K562 (cell line): ENCODE data around the gene KDF1. TPM values are rescaled to one million over a fixed set of nuclear protein-coding genes. Genes with fewer than 3 reads are reported as not detected.

ENCODE experiments used
- ATAC-seq: fragments of 200-7000 bp; cut with Tn5 transposase; 3 replicates; pipeline ENCODE4 v1.9.1; 2020; ENCODE audit warnings: moderate library complexity
- BruUV-seq: library from RNA; stranded (reverse); fragments of 400-500 nt; replicated peaks from 2 replicates; lab custom pipeline; 2021; lab: Mats Ljungman, UMichigan
- CTCF ChIA-PET: fragments of 300-600 bp; formaldehyde crosslinking; extraction: SDS; loops from one replicate; lab custom pipeline; 2021; ENCODE audit warnings: low intra/inter-chr PET ratio; lab: Yijun Ruan, JAX
- POLR2A ChIA-PET: fragments of 300-600, 350-650 bp; sonication (Branson Sonifier 250); formaldehyde crosslinking; extraction: SDS; loops from one replicate; lab custom pipeline; 2021; ENCODE audit warnings: antibody characterized with exemption, inconsistent platforms; lab: Yijun Ruan, JAX
- DNase-seq, 4 experiments: peaks; one replicate each; pipeline versions ENCODE4 v3.0.0 to v3.0.0-alpha.2; 2011 to 2018; ENCODE audit warnings: low spot score in 3 of 4, mixed read lengths in 3 of 4; ENCODE audit errors: extremely low read depth in 1 of 4
- FAIRE-seq: peaks from 2 replicates; lab custom pipeline; 2011; peaks lifted over from hg19 to GRCh38; lab: Jason Lieb, UNC
- H2AFZ ChIP-seq: 2 replicates; pipeline ENCODE4 v1.6.0; 2011; ENCODE audit warnings: low read depth, low read length, control low read depth, inconsistent platforms
- H3K27ac ChIP-seq: fragments of 200-600 bp; 3 replicates; pipeline ENCODE4 v1.8.0; 2011; ENCODE audit warnings: low read depth, mild to moderate bottlenecking, control low read depth, inconsistent platforms, low read length, moderate library complexity, mixed read lengths; ENCODE audit errors: extremely low read depth
- H3K27me3 ChIP-seq, 2 experiments: fragments of 300-600 bp in 1 of 2; 2 replicates in 1 of 2; 3 replicates in 1 of 2; pipeline versions ENCODE4 v1.6.0 to v1.8.0; 2011; ENCODE audit warnings: inconsistent platforms in 2 of 2, low read length in 2 of 2, mild to moderate bottlenecking in 1 of 2, mixed read lengths in 1 of 2, moderate library complexity in 1 of 2; ENCODE audit not compliant: control insufficient read depth in 2 of 2, insufficient read depth in 2 of 2
- H3K36me3 ChIP-seq: fragments of 300-600 bp; 3 replicates; pipeline ENCODE4 v1.8.0; 2011; ENCODE audit warnings: mild to moderate bottlenecking, low read length, inconsistent platforms; ENCODE audit not compliant: control insufficient read depth, insufficient read depth
- H3K4me1 ChIP-seq, 2 experiments: fragments of 200-600 bp in 1 of 2; replicated peaks in 1 of 2; 2 replicates in 1 of 2; 3 replicates in 1 of 2; pipeline versions ENCODE4 v1.5.1 to v1.8.0; 2011; ENCODE audit warnings: inconsistent platforms in 2 of 2, low read length in 2 of 2, mild to moderate bottlenecking in 1 of 2, mixed read lengths in 1 of 2, moderate library complexity in 1 of 2; ENCODE audit not compliant: control insufficient read depth in 2 of 2, insufficient read depth in 2 of 2
- H3K4me2 ChIP-seq: 2 replicates; pipeline ENCODE4 v1.6.1; 2011; ENCODE audit warnings: low read length, control low read depth, inconsistent platforms, mixed read lengths; ENCODE audit not compliant: insufficient read depth
- H3K4me3 ChIP-seq: fragments of 200-600 bp; sonication (generic), shearing (Covaris generic); 2 replicates; pipeline ENCODE4 v1.5.1; 2016; ENCODE audit warnings: control low read depth, inconsistent platforms
- H3K79me2 ChIP-seq: fragments of 200-600 bp; 3 replicates; pipeline ENCODE4 v1.8.0; 2011; ENCODE audit warnings: low read length, inconsistent platforms; ENCODE audit not compliant: control insufficient read depth, insufficient read depth
- H3K9ac ChIP-seq, 2 experiments: 2 replicates each; pipeline versions ENCODE4 v1.6.0 to v1.6.1; 2011; ENCODE audit warnings: low read depth in 2 of 2, low read length in 2 of 2, control low read depth in 1 of 2, inconsistent platforms in 1 of 2, mild to moderate bottlenecking in 1 of 2, mixed read lengths in 1 of 2; ENCODE audit not compliant: insufficient read depth in 1 of 2
- H3K9me1 ChIP-seq: one replicate; pipeline ENCODE4 v1.6.0; 2011; ENCODE audit warnings: inconsistent platforms, mild to moderate bottlenecking, low read length, moderate library complexity; ENCODE audit not compliant: control insufficient read depth, insufficient read depth
- H3K9me3 ChIP-seq: replicated peaks from 2 replicates; pipeline ENCODE4 v1.5.1; 2011; ENCODE audit warnings: low read depth, low read length, inconsistent platforms; ENCODE audit not compliant: control insufficient read depth, insufficient read depth
- H4K20me1 ChIP-seq: replicated peaks from 2 replicates; pipeline ENCODE4 v1.6.1; 2011; ENCODE audit warnings: low read length, inconsistent platforms, mixed read lengths; ENCODE audit not compliant: control insufficient read depth, insufficient read depth
- CHD7 ChIP-seq: fragments of 200-600 bp; sonication (generic); IDR thresholded peaks from one replicate; pipeline ENCODE4 v1.6.1; 2012; ENCODE audit warnings: mild to moderate bottlenecking, low read depth, low read length, inconsistent platforms
- FOXK1 ChIP-seq: sonication (generic); formaldehyde crosslinking; IDR thresholded peaks from 2 replicates; pipeline ENCODE4 v1.8.0; 2022; ENCODE audit warnings: missing genetic modification reagents, mild to moderate bottlenecking, borderline replicate concordance
- RNF2 ChIP-seq: sonication (generic); IDR thresholded peaks from 2 replicates; pipeline ENCODE4 v1.6.1; 2016
- ZBTB26 ChIP-seq: fragments of 450-650 bp; formaldehyde crosslinking; IDR thresholded peaks from 2 replicates; pipeline ENCODE4 v1.4.0; 2022; ENCODE audit warnings: missing genetic modification characterization
- ZNF140 ChIP-seq: fragments of 250-450 bp; sonication (Bioruptor Pico); IDR thresholded peaks from 2 replicates; pipeline ENCODE4 v1.8.0; 2021; ENCODE audit warnings: moderate library complexity, mild to moderate bottlenecking, inconsistent platforms
- WGBS: fragments of 100-300 bp; shearing (Covaris generic); methylation state at CpG from one replicate; pipeline ENCODE4 v1.1.6; 2016; ENCODE audit warnings: low coverage, mixed read lengths; ENCODE audit not compliant: insufficient coverage; ENCODE audit errors: missing lambda C conversion rate; 5-methylcytosine and 5-hydroxymethylcytosine counted together
- in situ Hi-C: fragments of 300-500 bp; cut with MboI; formaldehyde crosslinking; loops from 4 replicates; pipeline ENCODE4 v1.15.0; 2018; ENCODE audit warnings: inconsistent platforms, mixed read lengths
- intact Hi-C: fragments of 100-400 bp; cut with micrococcal nuclease; formaldehyde crosslinking; loops from 2 replicates; pipeline ENCODE4 v1.14.2; 2022
- polyA plus RNA-seq, 8 experiments: library from polyadenylated mRNA; depleted of rRNA in 4 of 8; stranded (reverse) in 5 of 8; unstranded in 3 of 8; fragments of >200 nt; fragmentation: Nextera tagmentation in 2 of 8; fragmentation: Illumina TruSeq in 1 of 8; extraction: Ambion mirVana in 2 of 8; extraction: Trizol in 1 of 8; gene quantifications; 2 replicates each; pipeline versions ENCODE4 v1.2.1 to v1.2.3, GENCODE V29; 2011 to 2014; ENCODE audit warnings: inconsistent platforms in 1 of 8, missing spikeins in 1 of 8
- total RNA-seq, 7 experiments: library from RNA; depleted of rRNA in 6 of 7; stranded (reverse); fragments of >200 nt in 6 of 7; fragmentation: Illumina TruSeq in 2 of 7; extraction: Trizol in 2 of 7; gene quantifications; 2 replicates each; pipeline versions ENCODE4 v1.2.1 to v1.2.3, GENCODE V29; 2011 to 2021; ENCODE audit warnings: low replicate concordance in 1 of 7
- TF ChIP-seq, protein P1 (sequence below): fragments of 250-450 bp; sonication (Bioruptor Pico); IDR thresholded peaks from 2 replicates; pipeline ENCODE4 v1.4.0; 2020; ENCODE audit warnings: mild to moderate bottlenecking

The KDF1 gene
- total and polyA plus RNA-seq, 9 of the 15 experiments (the other 6 are each of a cell fraction or from before 2014, with no cell fraction given) = 0.38 to 1.9 (median 0.83) TPM

- H3K9ac ChIP-seq = peak overlapping the region in 1 of 2 experiments; percentile 84; a peak in 2 of 4 replicates
- in situ Hi-C loops = no loop called here
- ATAC-seq = peak; percentile 80
- H3K79me2 ChIP-seq = no peaks in the 10 kb centered on the region
- DNase-seq = peak; percentile 78 to 89 (median 82)
- ChIA-PET POLR2A (interaction anchor here (0.6 to 0.8 kb wide), 3 partner anchors 10 to 21 kb away, joined by 3 to 5 read pairs (median 3); no protein-coding TSS in a partner anchor), CTCF (no interaction called here)
- no peak overlapping the region for H3K27ac ChIP-seq
- H3K4me3 ChIP-seq = no peak overlapping the region
- H3K9me3 ChIP-seq = no peaks in the 10 kb centered on the region; the same call in 1 of the 2 replicates
- peak overlapping the region; percentile 57 for H3K4me2 ChIP-seq
- no peaks in the 10 kb centered on the region for H3K27me3 ChIP-seq
- H3K9me1 ChIP-seq = peaks cover 4% of the 10 kb centered on the region
- no TSS peak for BruUV-seq
- H3K36me3 ChIP-seq = peaks cover 4% of the 10 kb centered on the region; the same call in 2 of the 3 replicates
- peak overlapping the region; percentile 67 for H2AFZ ChIP-seq
- peak; percentile 26 for FAIRE-seq
- 16% methylated on average over 24 of the region's 24 CpGs for WGBS
- peaks cover 22 to 32% of the 10 kb centered on the region in 2 experiments; a peak in 4 of 5 replicates for H3K4me1 ChIP-seq
- intact Hi-C loops = no loop called here
- H4K20me1 ChIP-seq = no peaks in the 10 kb centered on the region
- TF ChIP-seq ZNF140 (CRISPR knock-in tag) = no peak
- no peak for TF ChIP-seq FOXK1
- TF ChIP-seq, protein P1, sequence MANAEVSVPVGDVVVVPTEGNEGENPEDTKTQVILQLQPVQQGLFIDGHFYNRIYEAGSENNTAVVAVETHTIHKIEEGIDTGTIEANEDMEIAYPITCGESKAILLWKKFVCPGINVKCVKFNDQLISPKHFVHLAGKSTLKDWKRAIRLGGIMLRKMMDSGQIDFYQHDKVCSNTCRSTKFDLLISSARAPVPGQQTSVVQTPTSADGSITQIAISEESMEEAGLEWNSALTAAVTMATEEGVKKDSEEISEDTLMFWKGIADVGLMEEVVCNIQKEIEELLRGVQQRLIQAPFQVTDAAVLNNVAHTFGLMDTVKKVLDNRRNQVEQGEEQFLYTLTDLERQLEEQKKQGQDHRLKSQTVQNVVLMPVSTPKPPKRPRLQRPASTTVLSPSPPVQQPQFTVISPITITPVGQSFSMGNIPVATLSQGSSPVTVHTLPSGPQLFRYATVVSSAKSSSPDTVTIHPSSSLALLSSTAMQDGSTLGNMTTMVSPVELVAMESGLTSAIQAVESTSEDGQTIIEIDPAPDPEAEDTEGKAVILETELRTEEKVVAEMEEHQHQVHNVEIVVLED (CRISPR knock-in tag) = no peak
- no peak for TF ChIP-seq RNF2
- no peak for TF ChIP-seq CHD7
- no peak for TF ChIP-seq ZBTB26 (CRISPR knock-in tag)
These were observed 8.3 kb downstream of the KDF1 start for GRCh38 chr1:26951821-26952497.
